Forelimb muscle (tissue), 1 donor: Measurements from ENCODE around the gene CD6. TPM values are rescaled to one million over a fixed set of nuclear protein-coding genes. Genes with fewer than 3 reads are reported as not detected.
A peak's percentile ranks its signal among the peaks of the same experiment; 100 is the strongest.

Source experiments
- DNase-seq: peaks from one replicate; pipeline ENCODE4 v3.0.0-alpha.2; 2013; ENCODE audit warnings: low read depth
- polyA plus RNA-seq: library from polyadenylated mRNA; unstranded; fragments of 120-200 nt; gene quantifications from one replicate; pipeline ENCODE4 v1.2.1, GENCODE V29; 2013; ENCODE audit not compliant: insufficient read length

CD6 gene
- polyA plus RNA-seq, 1 donor, result 0.83 TPM

DNA sequence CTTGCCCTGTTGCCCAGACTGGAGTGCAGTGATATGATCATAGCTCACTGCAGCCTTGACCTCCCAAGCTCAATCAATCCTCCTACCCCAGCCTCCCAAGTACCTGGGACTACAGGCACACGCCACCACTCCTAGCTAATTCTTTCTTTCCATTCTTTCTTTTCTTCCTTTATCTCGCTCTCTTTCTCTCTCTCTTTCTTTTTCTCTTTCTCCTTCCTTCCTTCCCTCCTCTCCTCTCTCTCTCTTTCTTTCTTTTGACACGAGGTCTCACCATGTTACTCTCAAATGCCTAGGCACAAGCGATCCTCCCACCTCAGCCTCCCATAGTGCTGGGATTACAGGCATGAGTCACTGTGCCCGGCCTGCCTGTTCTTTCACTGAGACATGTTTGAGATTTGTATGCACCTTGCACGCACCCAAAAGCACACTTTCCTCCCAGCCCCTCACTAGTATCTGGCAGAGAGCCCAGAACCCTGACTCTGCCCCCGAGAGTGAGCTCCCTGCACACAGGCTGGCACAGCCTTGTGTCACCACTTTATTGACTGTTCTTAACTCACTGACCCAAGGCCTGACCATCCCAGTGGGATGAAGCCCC lies 56.8 kb downstream of the CD6 start:
- no peak for DNase-seq

DNA sequence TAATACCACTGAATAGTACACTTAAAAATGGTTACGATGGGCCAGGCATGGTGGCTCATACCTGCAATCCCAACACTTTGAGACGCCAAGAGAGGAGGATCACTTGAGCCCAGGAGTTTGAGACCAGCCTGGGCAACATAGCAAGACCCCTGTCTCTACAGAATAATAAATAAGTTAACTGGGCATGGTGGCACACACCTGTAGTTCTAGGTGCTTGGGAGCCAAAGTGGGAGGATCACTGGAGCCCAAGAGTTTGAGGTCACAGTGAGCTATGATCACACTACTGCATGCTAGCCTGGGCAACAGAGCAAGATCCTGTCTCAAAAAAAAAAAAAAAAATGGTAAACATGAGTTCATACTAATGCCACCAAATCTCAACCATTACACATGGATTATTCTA lies 61.3 kb downstream of the CD6 start:
- DNase-seq, result no peak

DNA sequence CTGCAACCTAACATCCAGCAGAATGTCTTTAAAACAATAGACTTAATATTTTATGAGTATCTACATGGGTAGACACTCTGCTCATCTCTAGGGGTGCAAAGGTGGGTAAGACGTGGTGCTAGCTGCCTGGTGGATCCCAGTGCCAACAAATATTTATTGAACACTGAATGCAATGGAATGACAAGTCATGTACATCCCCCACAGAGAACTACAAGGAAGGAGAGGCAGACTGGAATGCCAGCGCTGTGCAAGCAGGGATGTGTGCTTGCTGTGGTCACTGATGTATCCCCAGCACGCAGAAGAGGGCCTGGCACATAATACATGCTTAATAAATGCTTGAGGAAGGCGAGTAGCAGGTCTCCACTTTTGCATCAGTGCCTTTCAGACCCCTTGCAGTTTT lies 61.9 kb downstream of the CD6 start:
- no peak for DNase-seq

DNA sequence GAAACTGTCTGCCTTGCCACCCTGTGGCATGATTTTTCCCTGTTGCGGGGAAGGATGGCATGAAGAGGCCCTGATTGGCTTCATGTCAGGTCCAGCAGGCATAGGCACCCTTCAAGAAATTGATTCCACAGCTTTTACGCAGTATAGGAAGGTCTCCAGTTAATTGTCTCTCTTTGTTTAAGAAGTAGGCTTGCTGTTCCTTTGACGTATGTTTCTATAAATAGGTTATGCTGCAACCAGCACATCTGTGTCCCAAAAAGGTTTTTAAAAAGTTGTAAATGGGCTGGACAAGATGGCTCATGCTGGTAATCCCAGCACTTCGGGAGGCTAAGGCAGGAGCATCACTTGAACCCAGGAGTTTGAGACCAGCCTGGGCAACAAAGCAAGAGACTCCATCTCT lies 62.6 kb downstream of the CD6 start:
- DNase-seq, result no peak

DNA sequence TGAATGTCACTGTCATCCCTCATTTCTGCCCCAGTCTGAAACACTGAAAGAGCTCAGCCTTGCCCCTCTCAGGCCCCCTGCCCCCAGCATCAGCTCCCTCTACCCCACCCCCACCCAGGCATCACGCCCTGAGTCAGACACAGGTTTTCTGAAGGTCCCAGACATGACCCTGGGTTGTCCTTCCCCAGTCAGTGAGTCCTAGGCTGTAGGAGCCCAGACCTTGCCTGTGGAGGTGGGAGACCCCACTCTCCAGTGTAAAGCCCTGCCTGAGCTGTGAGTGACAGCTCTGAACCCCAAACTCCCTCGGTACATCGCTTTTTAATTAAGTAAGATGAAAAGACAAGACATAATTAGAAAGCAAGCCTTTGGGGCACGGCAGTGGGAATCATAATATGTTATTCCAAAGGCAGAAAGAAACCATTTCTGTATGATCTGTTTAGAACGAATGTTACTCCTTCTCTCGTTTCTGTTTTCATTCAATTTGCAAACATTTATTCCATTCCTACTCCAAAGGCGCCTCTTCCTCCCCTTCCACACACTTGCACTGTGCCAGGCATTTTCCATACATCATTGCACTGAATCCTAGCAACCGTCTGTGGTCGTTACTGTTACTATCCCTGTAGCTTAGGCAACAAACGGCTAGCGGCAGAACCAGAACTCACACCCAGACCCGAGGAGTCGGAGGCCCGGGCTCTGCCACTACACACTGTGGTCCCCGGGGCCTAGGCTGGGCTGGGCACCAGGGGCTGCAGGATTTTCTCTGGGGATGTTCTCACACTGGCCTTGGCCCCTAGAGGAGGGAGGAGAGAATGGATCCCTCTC lies 63.4 kb downstream of the CD6 start:
- peak; percentile 54 for DNase-seq

DNA sequence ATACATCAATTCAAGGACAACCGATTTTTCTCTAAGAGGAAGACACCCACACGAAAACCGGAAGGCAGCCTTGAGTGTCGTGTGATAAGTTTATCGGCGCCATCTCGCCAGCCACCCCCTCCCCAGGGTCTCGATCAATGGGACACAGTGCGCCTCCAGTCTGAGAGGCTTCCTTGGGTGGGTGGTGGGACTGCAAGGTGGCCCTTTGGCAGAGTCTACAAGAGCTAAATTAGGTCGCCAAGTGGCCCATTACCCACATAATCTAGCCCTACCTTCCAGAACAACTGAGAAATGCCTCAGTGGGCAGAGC lies 64.0 kb downstream of the CD6 start:
- DNase-seq, result no peak

DNA sequence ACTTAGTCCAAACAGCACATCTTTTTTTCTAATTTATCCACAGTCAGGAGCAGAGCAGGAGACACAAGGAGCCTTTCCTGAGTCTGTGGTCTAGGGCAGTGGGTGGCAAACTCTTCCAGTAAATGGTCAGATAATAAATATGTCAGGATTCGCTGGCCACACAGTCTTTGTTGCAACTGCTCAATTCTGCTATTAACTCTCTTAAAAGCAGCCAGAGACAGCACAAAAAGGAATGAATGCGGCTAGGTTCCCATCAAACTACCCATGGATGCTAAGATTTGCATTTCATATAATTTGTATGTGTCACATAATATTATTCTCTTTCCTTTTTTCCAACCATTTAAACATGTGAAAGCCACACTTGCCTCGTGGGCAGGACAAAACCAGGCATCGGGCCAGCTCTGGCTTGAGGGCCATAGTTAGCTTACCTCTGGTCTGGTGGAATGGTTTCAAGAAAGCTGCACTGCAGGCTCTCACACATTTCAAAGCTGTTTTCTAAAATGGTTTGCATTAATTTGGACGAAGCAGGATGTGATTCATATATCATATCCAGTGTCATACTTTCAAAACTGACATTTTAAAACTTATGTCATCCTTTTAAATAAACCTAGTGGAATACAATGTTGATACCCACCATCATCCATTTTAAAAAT lies 66.1 kb downstream of the CD6 start:
- DNase-seq, result no peak

DNA sequence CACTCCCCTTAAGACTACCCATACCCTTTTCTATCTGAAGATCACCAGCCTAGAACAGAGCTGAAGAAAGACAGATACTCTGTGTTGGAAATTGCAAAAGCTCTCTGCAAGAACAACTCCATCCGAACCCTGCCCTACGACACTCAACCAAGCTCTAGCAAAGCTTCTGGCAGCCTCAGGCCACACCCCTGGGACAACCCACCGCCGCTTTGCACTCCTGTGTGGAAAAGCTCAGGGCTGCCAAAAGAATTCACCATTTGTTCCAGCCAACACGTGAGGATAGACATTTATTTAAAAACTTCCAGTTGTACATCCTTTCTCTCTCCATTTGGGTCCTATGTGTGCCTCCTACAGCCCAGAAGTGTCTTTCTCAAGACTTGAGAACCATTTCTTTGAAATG lies 68.4 kb downstream of the CD6 start:
- no peak for DNase-seq

DNA sequence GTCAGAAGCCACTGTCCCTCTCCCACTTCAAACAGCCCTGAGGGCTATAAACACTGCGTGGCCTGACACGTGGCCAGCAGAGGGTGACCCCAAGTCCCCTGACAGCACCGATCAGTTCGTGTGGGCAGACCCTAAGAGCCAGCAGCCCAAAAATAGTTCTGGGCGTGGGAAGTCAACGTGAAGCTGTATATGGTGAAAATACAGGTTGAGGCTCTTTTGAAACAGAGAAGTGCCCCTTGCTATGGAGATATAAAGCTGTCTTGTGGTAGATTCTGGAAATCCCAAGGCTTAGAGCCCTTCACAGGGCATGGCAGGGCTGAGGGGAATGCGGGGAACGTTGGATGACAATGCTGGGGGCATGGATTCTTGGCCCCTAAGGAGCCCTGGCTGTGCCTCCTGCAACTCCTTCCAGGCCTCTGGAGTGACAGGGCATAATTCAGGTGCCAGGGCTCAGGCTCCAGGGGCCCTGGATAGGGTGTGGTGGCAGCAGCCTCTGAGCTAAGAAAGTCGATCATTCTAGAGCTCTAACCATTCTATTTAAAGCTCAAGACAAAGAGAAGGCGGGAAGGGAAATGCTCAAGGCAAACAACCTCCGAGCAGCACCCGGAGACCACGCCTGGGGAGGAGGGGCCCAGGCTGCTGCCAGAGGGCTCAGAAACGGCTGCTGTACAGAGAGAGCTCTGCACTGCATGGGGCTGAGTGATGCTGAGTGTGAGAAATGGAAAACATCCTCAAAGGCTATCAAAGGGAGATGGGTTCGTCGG lies 70.5 kb downstream of the CD6 start:
- DNase-seq, result no peak

DNA sequence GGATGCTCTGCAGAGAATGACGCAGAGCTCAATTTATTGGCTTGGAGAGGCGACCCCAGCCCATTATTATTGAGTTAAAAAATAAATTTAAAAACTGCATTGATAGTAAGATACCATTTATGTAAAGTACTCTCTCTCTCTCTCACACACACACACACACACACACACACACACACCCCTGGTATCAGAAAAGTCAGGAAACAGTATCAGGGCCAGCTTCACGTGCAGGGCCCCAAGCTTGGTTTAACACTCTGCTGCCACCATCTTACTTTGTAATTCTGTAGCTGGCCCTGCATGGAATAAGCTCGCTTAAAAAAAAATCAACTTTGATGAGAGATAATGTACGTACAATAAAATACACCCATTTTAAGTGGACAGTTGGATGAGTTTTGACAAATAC lies 71.1 kb downstream of the CD6 start:
- no peak for DNase-seq

DNA sequence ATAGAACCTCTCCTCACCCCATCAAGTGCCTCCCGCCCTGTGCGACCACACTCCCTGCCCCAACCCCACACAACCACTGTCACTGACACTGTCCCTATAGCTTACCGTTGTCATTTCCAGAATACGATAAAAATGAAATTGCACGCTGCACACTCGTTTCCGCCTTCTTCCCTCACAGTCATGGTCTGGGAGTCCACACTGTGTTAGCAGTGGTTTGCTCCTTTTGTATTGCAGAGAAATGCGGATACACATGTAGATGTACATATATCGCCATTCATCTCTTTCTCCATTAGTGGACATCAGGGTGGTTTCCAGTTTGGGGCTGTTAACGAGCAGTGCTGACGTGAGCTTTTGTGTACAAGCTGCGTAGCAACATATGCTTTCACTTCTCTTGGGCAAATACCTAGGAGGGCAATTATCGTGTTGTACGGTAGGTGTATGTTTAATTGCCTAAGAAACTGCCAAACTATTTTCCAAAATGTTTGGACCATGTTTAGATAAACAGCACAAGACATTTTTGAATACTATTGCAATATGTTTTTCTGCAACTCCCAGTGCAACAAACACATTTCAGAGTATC lies 71.6 kb downstream of the CD6 start:
- no peak for DNase-seq

DNA sequence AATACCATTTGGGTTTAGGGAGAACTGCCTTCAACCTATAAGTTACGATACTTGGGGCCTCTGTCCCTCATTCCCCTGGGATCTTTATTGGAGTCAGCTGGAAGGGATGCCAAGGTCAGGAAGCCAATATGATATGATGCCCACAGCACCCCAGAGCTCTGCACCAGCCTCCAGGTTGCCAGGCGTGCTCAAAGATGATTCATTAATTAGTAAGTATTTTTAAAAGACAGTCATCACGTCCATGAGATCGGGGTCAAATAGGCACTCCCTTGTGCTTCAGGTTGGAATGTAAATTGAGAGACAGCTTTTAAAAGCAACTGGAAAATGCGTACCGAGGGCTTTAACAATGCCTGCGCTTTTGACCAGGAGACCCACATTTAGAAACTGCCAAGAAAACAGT lies 73.8 kb downstream of the CD6 start:
- DNase-seq, result no peak

DNA sequence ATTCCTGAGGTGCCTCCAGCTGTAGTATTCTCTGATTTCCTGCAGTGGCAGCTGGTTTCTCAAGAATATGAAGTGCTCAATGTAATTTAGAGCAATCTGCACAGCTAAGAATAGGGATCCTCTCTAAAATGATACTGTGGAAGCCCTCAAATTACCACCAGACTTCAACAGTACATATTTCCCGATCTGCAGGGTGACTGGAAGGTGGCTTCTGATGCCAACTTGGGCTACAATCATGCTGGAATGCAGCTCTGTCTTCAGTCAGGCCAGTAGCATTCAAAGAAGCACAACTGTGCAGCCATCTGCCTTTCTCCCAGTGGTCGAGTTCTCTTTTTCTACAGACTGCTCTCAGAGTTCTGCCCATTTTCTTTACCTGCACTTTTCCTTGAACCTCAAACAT lies 75.4 kb downstream of the CD6 start:
- DNase-seq, result no peak

DNA sequence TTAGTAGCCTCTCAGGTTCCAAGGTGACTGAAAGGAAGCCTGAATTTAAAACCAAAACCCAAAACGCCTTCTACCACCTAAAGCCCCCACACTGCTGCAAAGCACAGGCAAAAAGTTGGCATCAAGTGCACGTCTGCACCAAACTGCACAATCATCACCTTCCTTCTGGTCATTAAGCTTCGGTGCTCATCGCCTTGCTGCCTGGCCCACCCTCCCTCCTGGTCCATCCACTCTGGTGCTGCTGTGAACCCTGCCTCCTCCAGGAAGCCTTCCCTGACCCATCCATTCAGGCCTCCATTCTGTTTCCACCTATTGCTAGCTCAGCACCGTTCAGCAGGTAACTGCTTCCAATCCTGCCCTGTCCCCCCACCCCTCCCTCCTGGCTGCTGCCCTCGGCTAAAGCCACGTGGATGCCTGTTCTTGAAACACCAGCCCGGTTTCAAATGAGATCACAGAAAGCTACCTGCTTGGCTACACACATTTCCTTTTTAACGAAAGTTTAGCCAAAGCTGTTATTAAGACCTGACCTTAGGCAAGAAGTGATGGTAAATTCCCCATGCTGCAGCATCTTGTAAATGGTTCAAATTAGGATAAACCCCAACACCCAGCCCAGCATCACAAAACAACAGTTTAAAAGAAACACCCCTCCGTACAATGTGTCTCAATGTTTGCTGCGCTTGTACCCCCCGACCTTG lies 77.0 kb downstream of the CD6 start:
- no peak for DNase-seq

DNA sequence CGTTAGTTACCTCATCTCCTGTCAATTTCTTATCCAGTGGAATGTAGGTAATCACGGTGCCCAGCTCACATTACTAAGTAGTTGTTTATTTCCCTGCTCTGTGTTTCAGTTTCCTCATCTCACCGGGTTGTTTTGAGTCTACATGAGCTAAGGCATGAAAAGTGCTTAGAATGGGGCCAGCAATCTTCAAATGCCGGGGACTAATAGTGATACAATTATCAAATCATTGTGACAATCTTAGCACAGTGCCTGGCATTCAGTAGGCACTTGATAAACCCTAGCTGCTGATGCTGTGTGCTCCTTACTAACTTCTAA lies 77.5 kb downstream of the CD6 start:
- DNase-seq, result no peak

DNA sequence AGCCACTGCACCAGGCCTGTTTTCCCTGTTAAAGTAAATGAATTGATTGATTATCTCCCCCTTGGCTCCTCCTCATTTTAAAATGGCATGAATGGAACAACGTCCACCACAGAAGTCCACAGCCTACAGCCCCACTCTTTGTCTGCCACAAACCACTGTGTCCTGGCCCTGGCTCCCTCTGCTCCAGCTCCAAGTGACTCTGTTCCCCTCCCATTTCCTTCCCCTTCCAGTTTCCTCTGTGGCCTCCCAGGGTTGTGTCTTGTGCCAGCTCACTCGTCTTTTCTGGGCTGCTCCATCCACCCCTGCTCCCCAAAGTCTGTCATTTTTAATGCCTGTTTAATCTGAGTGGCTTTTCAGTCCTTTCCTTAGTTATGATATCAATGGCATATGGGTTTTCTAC lies 78.4 kb downstream of the CD6 start:
- no peak for DNase-seq

DNA sequence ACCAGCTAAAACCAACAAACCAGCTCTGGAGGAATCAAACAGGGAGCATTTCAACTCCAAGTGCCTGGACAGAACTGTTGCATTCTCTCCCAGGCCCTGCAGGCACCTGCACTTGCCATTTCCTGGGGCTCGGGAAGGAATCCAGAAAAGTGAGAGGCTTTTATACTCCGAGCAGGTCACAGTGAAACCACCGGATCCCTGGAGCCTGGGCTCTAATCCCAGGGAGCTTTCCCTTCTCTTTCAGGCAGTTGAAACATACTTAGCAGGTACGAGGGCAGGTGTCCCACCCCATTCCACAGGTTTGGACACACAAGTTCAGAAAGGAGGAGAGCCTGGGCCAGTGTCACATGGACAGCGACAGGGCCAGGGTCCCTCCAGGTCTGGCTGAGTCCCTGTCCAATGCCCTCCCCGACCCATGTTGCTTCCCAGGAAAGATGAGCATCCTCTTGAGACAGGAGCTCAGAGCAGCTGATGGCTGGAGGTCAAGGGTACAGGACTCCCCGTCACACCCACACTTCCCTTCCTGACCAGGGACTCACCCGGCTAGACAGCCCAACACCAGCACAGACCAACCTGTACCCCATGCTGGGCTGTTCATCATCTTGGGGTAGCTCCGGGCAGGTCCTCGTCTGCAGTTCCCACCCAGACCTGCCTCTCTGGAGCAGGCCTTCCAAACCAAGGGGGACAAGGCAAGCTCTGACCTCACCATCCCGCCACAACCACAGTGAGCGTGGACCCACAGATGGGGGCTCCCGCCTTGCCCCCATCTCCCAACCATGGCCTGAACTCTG lies 80.9 kb downstream of the CD6 start:
- no peak for DNase-seq

DNA sequence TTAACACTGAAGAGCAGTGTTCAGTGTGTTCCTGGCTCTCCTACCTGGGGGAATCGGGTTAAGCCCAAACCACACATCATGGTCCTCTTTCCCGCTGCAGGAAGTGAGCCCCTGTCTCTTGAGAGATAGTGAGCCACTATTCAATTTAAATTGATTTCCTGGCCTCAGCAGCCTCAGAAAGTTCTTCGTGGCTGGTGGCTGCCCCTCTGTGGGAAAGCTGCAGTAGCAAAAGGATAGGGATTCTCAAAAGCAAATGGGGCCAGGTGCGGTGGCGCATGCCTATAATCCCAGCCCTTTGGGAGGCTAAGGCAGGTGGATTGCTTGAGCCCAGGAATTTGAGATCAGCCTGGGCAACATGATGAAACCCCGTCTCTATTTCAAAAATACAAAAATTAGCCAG lies 81.7 kb downstream of the CD6 start:
- DNase-seq, result no peak

DNA sequence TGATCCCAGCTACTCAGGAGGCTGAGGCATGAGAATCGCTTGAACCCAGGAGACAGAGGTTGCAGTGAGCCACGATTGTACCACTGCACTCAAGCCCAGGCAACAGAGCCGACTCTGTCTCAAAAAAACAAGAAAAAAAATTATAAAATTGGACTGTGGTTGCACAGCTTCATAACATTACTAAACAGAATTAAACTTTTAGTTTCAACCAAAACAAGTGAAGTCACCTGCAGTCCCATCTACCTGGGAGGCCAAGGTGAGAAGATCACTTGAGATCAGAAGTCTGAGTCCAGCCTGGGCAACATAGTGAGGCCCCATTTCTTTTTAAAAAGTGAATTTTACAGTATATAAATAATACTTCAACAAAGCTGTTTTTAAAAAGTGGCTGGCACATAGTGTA lies 83.0 kb downstream of the CD6 start:
- DNase-seq, result no peak

DNA sequence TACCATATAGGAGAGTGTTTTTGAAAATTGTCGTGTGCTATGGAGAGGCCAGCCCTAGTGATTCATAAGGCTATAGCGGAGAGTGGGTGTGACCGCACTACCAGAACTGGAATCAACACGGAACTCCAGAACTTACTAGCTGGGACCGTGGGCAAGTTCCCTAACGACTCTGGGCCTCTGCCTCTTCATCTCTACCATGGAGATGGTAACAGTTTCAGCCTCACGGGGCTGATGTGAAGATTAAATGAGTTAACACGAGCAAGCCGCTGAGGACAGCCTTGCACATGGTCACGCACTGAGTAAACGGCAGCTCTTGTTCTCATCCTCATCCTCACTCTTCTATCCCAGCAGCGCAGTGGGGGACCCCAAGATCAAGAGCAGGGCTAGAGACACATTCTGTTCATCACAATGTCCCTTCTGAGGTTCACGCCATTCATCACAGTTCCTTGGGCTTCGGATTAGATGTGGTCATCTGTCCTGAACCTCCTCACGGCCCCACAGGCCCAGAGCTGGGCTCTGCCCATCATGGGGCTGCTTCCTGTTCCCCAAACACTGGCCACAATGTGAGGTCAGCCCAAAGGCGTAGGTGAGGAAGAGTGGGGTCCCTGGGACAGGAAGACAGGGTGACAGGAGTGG lies 83.6 kb downstream of the CD6 start:
- DNase-seq, result no peak

DNA sequence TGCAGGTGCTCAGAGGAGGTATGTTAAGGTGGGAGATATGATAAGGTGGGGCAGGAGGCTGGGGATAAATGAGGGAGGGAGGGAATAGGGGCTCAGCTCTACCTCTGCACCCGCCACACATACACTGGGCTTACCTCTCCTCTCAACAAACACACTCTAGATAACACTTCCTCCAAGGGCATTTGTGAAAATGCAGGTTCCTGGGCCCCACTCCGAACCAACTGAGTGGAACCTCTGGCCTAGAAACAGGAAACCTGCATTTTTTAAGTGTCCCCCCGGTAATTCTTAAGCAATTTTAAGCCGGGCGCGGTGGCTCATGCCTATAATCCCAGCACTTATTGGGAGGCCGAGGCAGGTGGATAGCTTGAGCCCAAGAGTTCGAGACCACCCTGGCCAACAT lies 84.3 kb downstream of the CD6 start:
- no peak for DNase-seq
